Liver (tissue), 3 donors: ENCODE measurements around the gene NR5A2.

Experiments
- CTCF ChIP-seq: fragments of 150-350 bp; IDR thresholded peaks from 2 replicates; pipeline ENCODE4 v1.5.1; 2017; ENCODE audit warnings: improper control_type of control experiment, low read depth, low read length; ENCODE audit not compliant: missing input control
- GABPA ChIP-seq, 2 donors: IDR thresholded peaks in 1 of 2; conservative IDR thresholded peaks in 1 of 2; 2 replicates each; pipeline ENCODE4 v1.6.1; 2016; ENCODE audit warnings: antibody characterized with exemption in 2 of 2, mild to moderate bottlenecking in 1 of 2, moderate library complexity in 1 of 2
- HNF4G ChIP-seq: IDR thresholded peaks from 2 replicates; pipeline ENCODE4 v1.6.1; 2016; ENCODE audit warnings: antibody characterized with exemption
- SP1 ChIP-seq: IDR thresholded peaks from 2 replicates; pipeline ENCODE4 v1.6.1; 2018; ENCODE audit warnings: antibody characterized with exemption, mild to moderate bottlenecking
- TAF1 ChIP-seq: conservative IDR thresholded peaks from 2 replicates; pipeline ENCODE4 v1.6.1; 2016; ENCODE audit warnings: antibody characterized with exemption, mild to moderate bottlenecking
- TF ChIP-seq, protein P1 (sequence below): IDR thresholded peaks from 2 replicates; pipeline ENCODE4 v1.6.1; 2016; ENCODE audit warnings: antibody characterized with exemption
- donor health status: healthy.
- donor health status: healthy.

DNA sequence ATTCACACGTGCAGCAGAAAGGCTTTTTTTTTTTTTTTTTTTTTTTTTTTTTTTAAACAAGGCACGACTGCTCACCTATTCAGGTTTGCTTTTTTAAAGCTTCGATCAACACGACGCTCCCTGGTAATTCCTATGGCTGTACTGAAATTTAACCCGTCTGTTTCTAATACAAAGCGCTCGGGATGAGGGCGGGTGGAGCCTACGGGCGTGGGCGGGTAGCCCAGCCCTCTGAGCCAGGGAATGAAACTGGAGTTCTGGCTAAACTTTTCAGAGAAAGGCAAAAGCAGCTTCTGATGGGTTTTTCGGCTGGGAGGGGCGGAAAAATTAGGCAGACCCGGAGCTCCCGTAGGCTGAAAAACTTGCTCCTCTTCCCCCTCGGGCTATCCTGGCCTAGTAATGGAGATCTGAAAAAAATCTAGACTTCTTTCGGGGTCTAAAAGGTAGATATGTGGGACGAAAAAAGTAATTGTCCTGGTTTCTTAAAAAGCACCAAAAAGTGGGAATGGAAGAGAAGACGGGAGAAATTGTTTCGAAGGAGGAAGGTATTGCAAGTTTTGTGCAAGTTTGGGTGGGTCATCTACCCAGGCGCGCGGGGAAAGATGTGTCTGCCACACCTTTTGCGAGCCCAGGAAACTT lies 7.4 kb downstream of the NR5A2 start:
- TF ChIP-seq CTCF (no peak), HNF4G (no peak), SP1 (no peak), GABPA (IDR thresholded peaks at IDR 0.05 in 1 of 2, conservative IDR thresholded peaks at IDR 0.05 in 1 of 2) (no peak), TAF1 (no peak)
- TF ChIP-seq, protein P1, sequence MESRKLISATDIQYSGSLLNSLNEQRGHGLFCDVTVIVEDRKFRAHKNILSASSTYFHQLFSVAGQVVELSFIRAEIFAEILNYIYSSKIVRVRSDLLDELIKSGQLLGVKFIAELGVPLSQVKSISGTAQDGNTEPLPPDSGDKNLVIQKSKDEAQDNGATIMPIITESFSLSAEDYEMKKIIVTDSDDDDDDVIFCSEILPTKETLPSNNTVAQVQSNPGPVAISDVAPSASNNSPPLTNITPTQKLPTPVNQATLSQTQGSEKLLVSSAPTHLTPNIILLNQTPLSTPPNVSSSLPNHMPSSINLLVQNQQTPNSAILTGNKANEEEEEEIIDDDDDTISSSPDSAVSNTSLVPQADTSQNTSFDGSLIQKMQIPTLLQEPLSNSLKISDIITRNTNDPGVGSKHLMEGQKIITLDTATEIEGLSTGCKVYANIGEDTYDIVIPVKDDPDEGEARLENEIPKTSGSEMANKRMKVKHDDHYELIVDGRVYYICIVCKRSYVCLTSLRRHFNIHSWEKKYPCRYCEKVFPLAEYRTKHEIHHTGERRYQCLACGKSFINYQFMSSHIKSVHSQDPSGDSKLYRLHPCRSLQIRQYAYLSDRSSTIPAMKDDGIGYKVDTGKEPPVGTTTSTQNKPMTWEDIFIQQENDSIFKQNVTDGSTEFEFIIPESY = no peak
